Measurements from ENCODE around the gene RNH1.

Gene RNH1

DNA sequence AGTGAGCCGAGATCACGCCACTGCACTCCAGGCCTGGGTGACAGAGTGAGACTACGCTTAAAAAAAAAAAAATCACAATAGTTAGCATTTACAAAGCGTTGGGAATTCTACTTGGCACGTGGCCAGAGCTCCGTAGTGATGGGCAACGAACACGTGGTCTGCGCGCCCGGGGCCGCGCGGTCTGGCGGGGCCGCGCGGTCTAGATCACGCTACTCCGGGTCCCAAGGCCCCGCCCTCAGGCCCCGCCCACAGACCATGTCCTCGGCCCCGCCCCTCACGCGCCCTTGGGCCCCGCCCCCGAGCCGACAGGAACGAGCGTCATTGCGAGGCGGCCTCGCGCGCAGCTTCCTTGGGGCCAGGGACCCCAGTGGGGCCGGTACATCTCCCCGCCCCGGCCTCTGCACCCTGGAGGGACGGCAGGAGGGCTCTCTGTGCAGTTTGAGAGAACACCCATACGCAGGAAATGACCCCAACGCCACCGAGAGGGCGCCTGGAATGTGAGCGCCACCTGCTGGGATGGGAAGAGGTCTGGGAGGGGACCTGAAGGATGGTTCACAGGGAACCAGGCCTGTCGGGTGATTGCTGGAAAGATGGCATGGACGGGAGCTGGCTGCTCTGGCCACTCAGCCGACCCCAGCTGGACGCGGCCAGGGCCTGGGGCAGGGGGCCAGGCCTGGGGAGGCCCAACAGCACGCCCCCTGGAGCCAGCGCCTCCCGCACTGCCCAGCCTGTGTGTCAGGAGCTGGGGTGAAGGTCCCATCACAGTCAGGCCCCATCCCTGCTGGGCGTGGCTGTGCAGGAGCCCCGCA is 58.9 kb downstream of the RNH1 start:
- H3K4me3 ChIP-seq (ENCODE audit: low read depth, low read length): peak overlapping the region; percentile 40
- DNase-seq (ENCODE audit: low read depth): peak; percentile 96
- TF ChIP-seq, protein P1, sequence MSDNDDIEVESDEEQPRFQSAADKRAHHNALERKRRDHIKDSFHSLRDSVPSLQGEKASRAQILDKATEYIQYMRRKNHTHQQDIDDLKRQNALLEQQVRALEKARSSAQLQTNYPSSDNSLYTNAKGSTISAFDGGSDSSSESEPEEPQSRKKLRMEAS (IDR thresholded peaks at IDR 0.05; ENCODE audit: low read depth, low read length): peak; percentile 99
- TF ChIP-seq, protein P2, sequence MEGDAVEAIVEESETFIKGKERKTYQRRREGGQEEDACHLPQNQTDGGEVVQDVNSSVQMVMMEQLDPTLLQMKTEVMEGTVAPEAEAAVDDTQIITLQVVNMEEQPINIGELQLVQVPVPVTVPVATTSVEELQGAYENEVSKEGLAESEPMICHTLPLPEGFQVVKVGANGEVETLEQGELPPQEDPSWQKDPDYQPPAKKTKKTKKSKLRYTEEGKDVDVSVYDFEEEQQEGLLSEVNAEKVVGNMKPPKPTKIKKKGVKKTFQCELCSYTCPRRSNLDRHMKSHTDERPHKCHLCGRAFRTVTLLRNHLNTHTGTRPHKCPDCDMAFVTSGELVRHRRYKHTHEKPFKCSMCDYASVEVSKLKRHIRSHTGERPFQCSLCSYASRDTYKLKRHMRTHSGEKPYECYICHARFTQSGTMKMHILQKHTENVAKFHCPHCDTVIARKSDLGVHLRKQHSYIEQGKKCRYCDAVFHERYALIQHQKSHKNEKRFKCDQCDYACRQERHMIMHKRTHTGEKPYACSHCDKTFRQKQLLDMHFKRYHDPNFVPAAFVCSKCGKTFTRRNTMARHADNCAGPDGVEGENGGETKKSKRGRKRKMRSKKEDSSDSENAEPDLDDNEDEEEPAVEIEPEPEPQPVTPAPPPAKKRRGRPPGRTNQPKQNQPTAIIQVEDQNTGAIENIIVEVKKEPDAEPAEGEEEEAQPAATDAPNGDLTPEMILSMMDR (IDR thresholded peaks at IDR 0.05; ENCODE audit: low read depth, low read length): peak; percentile 74
- TF ChIP-seq MYC (IDR thresholded peaks at IDR 0.05; ENCODE audit: low read depth, low read length): peak; percentile 97
- TF ChIP-seq POLR2A (IDR thresholded peaks at IDR 0.05; ENCODE audit: extremely low read depth, insufficient read length): peak; percentile 70

DNA sequence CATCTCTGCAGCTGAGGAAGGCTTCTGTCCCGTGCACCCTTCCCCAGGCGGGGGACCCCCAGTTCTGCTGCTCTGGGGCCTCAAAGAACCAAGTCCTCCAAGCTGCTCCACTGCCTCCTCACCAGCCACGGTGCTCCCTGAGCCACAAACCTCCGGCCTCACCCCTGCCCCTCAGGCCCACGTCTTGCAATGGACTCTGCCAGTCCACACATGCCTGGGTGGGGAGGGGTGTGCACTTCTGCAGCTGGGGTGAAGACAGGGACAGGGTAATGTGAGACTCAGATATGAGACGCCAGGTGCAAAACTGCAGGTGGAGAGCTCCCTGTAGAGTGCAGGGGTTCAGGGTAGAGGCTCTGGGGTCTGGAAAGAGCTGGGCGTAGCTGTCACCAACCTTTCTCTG is 60.2 kb downstream of the RNH1 start:
- no peak overlapping the region for H3K4me3 ChIP-seq (ENCODE audit: low read depth, low read length)
- DNase-seq (ENCODE audit: low read depth): no peak
- TF ChIP-seq POLR2A (IDR thresholded peaks at IDR 0.05; ENCODE audit: extremely low read depth, insufficient read length): no peak

DNA sequence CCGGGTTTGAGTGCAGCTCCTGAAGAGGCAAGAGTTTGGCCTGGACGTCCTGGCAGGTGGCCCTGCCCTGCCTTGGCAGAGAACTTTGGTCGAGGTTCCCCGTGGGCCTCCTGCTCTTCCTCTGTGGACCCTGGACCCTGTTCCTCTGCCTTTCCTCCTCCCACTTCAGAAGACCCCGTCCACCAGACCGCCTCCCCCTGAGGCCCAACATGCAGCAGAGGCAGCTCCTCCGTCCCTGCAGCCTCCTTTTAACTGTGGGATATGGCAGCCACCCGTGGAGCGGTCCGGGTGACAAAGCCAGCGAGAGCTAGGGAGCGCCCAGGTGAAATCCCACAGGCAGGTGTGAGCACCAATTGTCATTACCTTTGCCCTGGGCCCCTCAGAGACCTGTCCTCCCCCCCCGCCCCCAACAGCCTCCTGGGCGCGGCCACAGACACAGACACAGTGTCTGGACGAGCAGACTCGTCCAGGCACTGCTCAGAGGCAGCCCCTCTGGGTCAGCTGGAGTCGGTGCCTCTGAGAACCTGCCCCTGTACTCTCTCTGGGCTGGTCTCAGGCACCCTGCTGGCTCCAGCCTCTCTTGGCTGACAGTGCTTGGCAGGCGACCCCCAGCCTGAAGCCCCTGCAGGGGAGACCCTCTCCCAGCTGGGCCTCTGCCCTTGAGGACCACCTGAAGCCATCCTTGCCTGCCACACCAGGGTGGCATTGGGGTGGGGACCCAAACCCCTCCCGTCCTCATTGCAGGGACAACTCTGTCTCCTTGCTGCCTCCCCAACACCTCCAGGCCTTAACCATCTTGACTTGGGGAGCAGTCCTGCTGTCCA is 61.1 kb downstream of the RNH1 start:
- TF ChIP-seq MYC (IDR thresholded peaks at IDR 0.05; ENCODE audit: low read depth, low read length) (no peak), POLR2A (IDR thresholded peaks at IDR 0.05; ENCODE audit: extremely low read depth, insufficient read length) (no peak)
- TF ChIP-seq, protein P2 (IDR thresholded peaks at IDR 0.05; ENCODE audit: low read depth, low read length): no peak
- TF ChIP-seq, protein P1 (IDR thresholded peaks at IDR 0.05; ENCODE audit: low read depth, low read length): no peak
- H3K4me3 ChIP-seq (ENCODE audit: low read depth, low read length): no peak overlapping the region
- no peak for DNase-seq (ENCODE audit: low read depth)
